GM12872 (cell line): ENCODE measurements around the gene CHD6.

Source experiments
- CTCF ChIP-seq: IDR thresholded peaks from 3 replicates; pipeline ENCODE4 v1.5.1; 2011; ENCODE audit warnings: low read depth, mild to moderate bottlenecking, low read length, moderate library complexity; ENCODE audit not compliant: insufficient read depth

The CHD6 gene

GRCh38 chr20:41373931-41374920 lies 244.0 kb downstream of the CHD6 start:
- no peak for TF ChIP-seq CTCF

- no peak for TF ChIP-seq CTCF
Measured at GRCh38 chr20:41373251-41373783, 244.9 kb downstream of the CHD6 start.

GRCh38 chr20:41371371-41371770 lies 246.8 kb downstream of the CHD6 start:
- no peak for TF ChIP-seq CTCF

- no peak for TF ChIP-seq CTCF
Measured at GRCh38 chr20:41370176-41370575, 248.0 kb downstream of the CHD6 start.

- TF ChIP-seq CTCF, result no peak
Measured at GRCh38 chr20:41369673-41370072, 248.5 kb downstream of the CHD6 start.

GRCh38 chr20:41367956-41368355 lies 250.2 kb downstream of the CHD6 start:
- TF ChIP-seq CTCF, result no peak

- no peak for TF ChIP-seq CTCF
Measured at GRCh38 chr20:41367393-41367695, 250.8 kb downstream of the CHD6 start.
